ENCODE results near the gene FAM228B. TPM values are rescaled to one million over a fixed set of nuclear protein-coding genes. Genes with fewer than 3 reads are reported as not detected.

Gene FAM228B
- total and polyA plus RNA-seq, 2 donors (not counting 1 experiment from before 2014, with no cell fraction given): 11.9 to 13.1 TPM

- Histone ChIP-seq H3K4me3 (replicated peaks in 1 of 4; ENCODE audit: control extremely low read depth in 1 of 4, insufficient read depth in 1 of 4, low read depth in 3 of 4, low read length in 4 of 4) (peak overlapping the region in 3 of 4 experiments; percentile 19 to 43 (median 24)), H3K79me2 (ENCODE audit: control insufficient read depth, insufficient read depth, low read length) (no peaks in the 10 kb centered on the region), H3K4me1 (ENCODE audit: control insufficient read depth, extremely low read depth, insufficient read depth, low read length) (no peaks in the 10 kb centered on the region), H4K20me1 (ENCODE audit: control insufficient read depth, extremely low read depth, insufficient read depth, low read length) (no peaks in the 10 kb centered on the region), H3K27me3 (ENCODE audit: control insufficient read depth, insufficient read depth, low read length) (no peaks in the 10 kb centered on the region), H3K4me2 (ENCODE audit: extremely low read depth, insufficient read depth, low read length) (peak overlapping the region; percentile 44), H3K36me3 (ENCODE audit: control insufficient read depth, insufficient read depth, low read length) (no peaks in the 10 kb centered on the region), H2AFZ (ENCODE audit: low read length) (peak overlapping the region; percentile 54), H3K27ac (ENCODE audit: insufficient read depth, low read length) (no peak overlapping the region), H3K9ac (ENCODE audit: insufficient read depth, low read length) (peak overlapping the region; percentile 45), H3K9me3 (ENCODE audit: control insufficient read depth, insufficient read depth, low read depth, low read length) (no peaks in the 10 kb centered on the region)
- peak in 1 of 2 donors; percentile 20 for TF ChIP-seq CTCF (conservative IDR thresholded peaks at IDR 0.05 in 1 of 2, IDR thresholded peaks at IDR 0.05 in 1 of 2; ENCODE audit: low read depth in 1 of 2, low read length in 2 of 2)
- no peak for TF ChIP-seq EZH2 (IDR thresholded peaks at IDR 0.05; ENCODE audit: low read length, missing control alignments)
- peak in 1 of 2 donors; percentile 29 for DNase-seq (ENCODE audit: low read depth in 2 of 2)
These were observed 52.4 kb downstream of the FAM228B start for GRCh38 chr2:24175631-24176187.

GRCh38 chr2:24176326-24176725 lies 53.1 kb downstream of the FAM228B start:
- H3K9ac ChIP-seq (ENCODE audit: insufficient read depth, low read length): no peak overlapping the region
- H3K9me3 ChIP-seq (ENCODE audit: control insufficient read depth, insufficient read depth, low read depth, low read length): no peaks in the 10 kb centered on the region
- no peak overlapping the region for H3K4me2 ChIP-seq (ENCODE audit: extremely low read depth, insufficient read depth, low read length)
- no peak overlapping the region for H3K4me3 ChIP-seq (replicated peaks in 1 of 4; ENCODE audit: control extremely low read depth in 1 of 4, insufficient read depth in 1 of 4, low read depth in 3 of 4, low read length in 4 of 4)
- H3K36me3 ChIP-seq (ENCODE audit: control insufficient read depth, insufficient read depth, low read length): no peaks in the 10 kb centered on the region
- DNase-seq (ENCODE audit: low read depth in 2 of 2): no peak
- H3K27me3 ChIP-seq (ENCODE audit: control insufficient read depth, insufficient read depth, low read length): no peaks in the 10 kb centered on the region
- no peak overlapping the region for H3K27ac ChIP-seq (ENCODE audit: insufficient read depth, low read length)
- no peak overlapping the region for H2AFZ ChIP-seq (ENCODE audit: low read length)
- H3K4me1 ChIP-seq (ENCODE audit: control insufficient read depth, extremely low read depth, insufficient read depth, low read length): no peaks in the 10 kb centered on the region
- TF ChIP-seq CTCF (conservative IDR thresholded peaks at IDR 0.05 in 1 of 2, IDR thresholded peaks at IDR 0.05 in 1 of 2; ENCODE audit: low read depth in 1 of 2, low read length in 2 of 2) (no peak), EZH2 (IDR thresholded peaks at IDR 0.05; ENCODE audit: low read length, missing control alignments) (no peak)
- H4K20me1 ChIP-seq (ENCODE audit: control insufficient read depth, extremely low read depth, insufficient read depth, low read length): no peaks in the 10 kb centered on the region
- no peaks in the 10 kb centered on the region for H3K79me2 ChIP-seq (ENCODE audit: control insufficient read depth, insufficient read depth, low read length)

- H3K4me3 ChIP-seq (replicated peaks in 1 of 4; ENCODE audit: control extremely low read depth in 1 of 4, insufficient read depth in 1 of 4, low read depth in 3 of 4, low read length in 4 of 4): no peak overlapping the region
- no peak for DNase-seq (ENCODE audit: low read depth in 2 of 2)
- H3K4me1 ChIP-seq (ENCODE audit: control insufficient read depth, extremely low read depth, insufficient read depth, low read length): no peaks in the 10 kb centered on the region
- no peak overlapping the region for H3K9ac ChIP-seq (ENCODE audit: insufficient read depth, low read length)
- no peak overlapping the region for H3K27ac ChIP-seq (ENCODE audit: insufficient read depth, low read length)
- H2AFZ ChIP-seq (ENCODE audit: low read length): no peak overlapping the region
- no peaks in the 10 kb centered on the region for H4K20me1 ChIP-seq (ENCODE audit: control insufficient read depth, extremely low read depth, insufficient read depth, low read length)
- H3K27me3 ChIP-seq (ENCODE audit: control insufficient read depth, insufficient read depth, low read length): no peaks in the 10 kb centered on the region
- H3K36me3 ChIP-seq (ENCODE audit: control insufficient read depth, insufficient read depth, low read length): no peaks in the 10 kb centered on the region
- no peaks in the 10 kb centered on the region for H3K79me2 ChIP-seq (ENCODE audit: control insufficient read depth, insufficient read depth, low read length)
- TF ChIP-seq CTCF (conservative IDR thresholded peaks at IDR 0.05 in 1 of 2, IDR thresholded peaks at IDR 0.05 in 1 of 2; ENCODE audit: low read depth in 1 of 2, low read length in 2 of 2) (no peak), EZH2 (IDR thresholded peaks at IDR 0.05; ENCODE audit: low read length, missing control alignments) (no peak)
- no peaks in the 10 kb centered on the region for H3K9me3 ChIP-seq (ENCODE audit: control insufficient read depth, insufficient read depth, low read depth, low read length)
- no peak overlapping the region for H3K4me2 ChIP-seq (ENCODE audit: extremely low read depth, insufficient read depth, low read length)
These were observed 56.4 kb downstream of the FAM228B start for GRCh38 chr2:24179683-24180082.

Measured in fibroblast of lung (primary cell).